Testis (tissue), 5 donors: ENCODE measurements around the gene CCDC89. TPM values are rescaled to one million over a fixed set of nuclear protein-coding genes. Genes with fewer than 3 reads are reported as not detected.

Experiments used
- DNase-seq: peaks from one replicate; pipeline ENCODE4 v3.0.0-alpha.2; 2019
- H3K27ac ChIP-seq, 2 donors: fragments of 200-600 bp; sonication (generic); one replicate each; pipeline ENCODE4 v1.5.1; 2019
- H3K27me3 ChIP-seq: fragments of 200-600 bp; sonication (generic); one replicate; pipeline ENCODE4 v1.5.1; 2019
- H3K36me3 ChIP-seq: fragments of 200-600 bp; sonication (generic); one replicate; pipeline ENCODE4 v1.5.1; 2017; ENCODE audit warnings: low read depth; ENCODE audit errors: missing control alignments
- H3K4me1 ChIP-seq: fragments of 200-600 bp; sonication (generic); one replicate; pipeline ENCODE4 v1.5.1; 2019
- H3K4me3 ChIP-seq, 2 donors: fragments of 200-600 bp; sonication (generic); one replicate each; pipeline ENCODE4 v1.5.1; 2017 to 2019
- H3K9me3 ChIP-seq: fragments of 200-600 bp; sonication (generic); one replicate; pipeline ENCODE4 v1.5.1; 2017
- CTCF ChIP-seq, 3 experiments: fragments of 450-650 bp in 2 of 3; fragments of 200-600 bp in 1 of 3; sonication (generic) in 1 of 3; IDR thresholded peaks; one replicate each; pipeline ENCODE4 v1.5.1; 2016 to 2019; ENCODE audit warnings: antibody characterized with exemption in 3 of 3, mild to moderate bottlenecking in 2 of 3, moderate library complexity in 1 of 3
- POLR2A ChIP-seq: fragments of 450-650 bp; IDR thresholded peaks from one replicate; pipeline ENCODE4 v1.6.1; 2017; ENCODE audit warnings: antibody characterized with exemption, mild to moderate bottlenecking, moderate library complexity
- WGBS, 2 donors: methylation state at CpG; one replicate each; pipeline ENCODE4 v1.1.5; 2018; 5-methylcytosine and 5-hydroxymethylcytosine counted together
- intact Hi-C: fragments of 100-400 bp; cut with DNase I; formaldehyde crosslinking; loops from one replicate; pipeline ENCODE4 v1.15.1; 2023; ENCODE audit warnings: low total_unique reads
- long read RNA-seq, 2 donors: transcript quantifications; one replicate each; lab custom pipeline, GENCODE V29; 2026
- polyA plus RNA-seq: library from polyadenylated mRNA; stranded (reverse); fragments of 350-450 nt; fragmentation: Illumina TruSeq; extraction: RNeasy Lipid Tissue Mini Kit (QIAGEN cat#74804); gene quantifications from one replicate; pipeline ENCODE4 v1.2.3, GENCODE V29; 2014; ENCODE audit warnings: low read depth, low replicate concordance; ENCODE audit not compliant: insufficient read depth
- total RNA-seq, 2 donors: library from RNA; depleted of rRNA; stranded (reverse); fragments of >200 nt; gene quantifications; one replicate each; pipeline ENCODE4 v1.2.3, GENCODE V29; 2016

CCDC89 gene
- 10 to 100 TPM; 27.9 to 43.1 TPM for total RNA-seq
- 75.0 TPM for polyA plus RNA-seq
- long read RNA-seq, donor 1, transcript CCDC89-201 (1 exons, 1,412 nt): major isoform, 6 of 6 reads
- long read RNA-seq, donor 1, partial matches to known transcripts: 0 of 6 reads
- long read RNA-seq, donor 1, other reads (novel, unspliced or antisense): 0 of 6 reads
- long read RNA-seq, donor 2, partial matches to known transcripts: 0 of 2 reads
- long read RNA-seq, donor 2, other reads (novel, unspliced or antisense): 0 of 2 reads

GRCh38 chr11:85685820-85686459 is at the start of gene CCDC89:
Gene CCDC89 (minus strand): TSS chr11:85686195. CDS start chr11:85686130, 65 bp downstream.
- WGBS, 2 donors: 8 to 17% methylated on average over 13 of the region's 13 CpGs
- Histone ChIP-seq H3K4me1 (peaks cover 10% of the 10 kb centered on the region), H3K9me3 (no peaks in the 10 kb centered on the region), H3K36me3 (no peaks in the 10 kb centered on the region), H3K27me3 (no peaks in the 10 kb centered on the region), H3K4me3 (peak within 1 kb of the TSS; percentile 48 to 61), H3K27ac (peak within 1 kb of the TSS; percentile 56 to 82)
- intact Hi-C loops: no loop called here
- peak; percentile 89 for DNase-seq
- TF ChIP-seq CTCF (IDR thresholded peaks at IDR 0.05) (no peak), POLR2A (no peak)

GRCh38 chr11:85732965-85733364 is 47.0 kb upstream of the CCDC89 start:
- H3K4me1 ChIP-seq: no peaks in the 10 kb centered on the region
- H3K27ac ChIP-seq: no peak overlapping the region
- H3K36me3 ChIP-seq: no peaks in the 10 kb centered on the region
- intact Hi-C loops: no loop called here
- H3K9me3 ChIP-seq: no peaks in the 10 kb centered on the region
- H3K4me3 ChIP-seq: no peak overlapping the region
- DNase-seq: no peak
- H3K27me3 ChIP-seq: no peaks in the 10 kb centered on the region
- no peak for TF ChIP-seq POLR2A
- no peak for TF ChIP-seq CTCF (IDR thresholded peaks at IDR 0.05)

- no peaks in the 10 kb centered on the region for H3K27me3 ChIP-seq
- intact Hi-C loops: no loop called here
- no peaks in the 10 kb centered on the region for H3K9me3 ChIP-seq
- H3K4me3 ChIP-seq: no peak overlapping the region
- no peaks in the 10 kb centered on the region for H3K4me1 ChIP-seq
- no peak overlapping the region for H3K27ac ChIP-seq
- TF ChIP-seq POLR2A: no peak
- TF ChIP-seq CTCF (IDR thresholded peaks at IDR 0.05): no peak
- no peaks in the 10 kb centered on the region for H3K36me3 ChIP-seq
- no peak for DNase-seq
- WGBS, 2 donors: 78 to 92% methylated on average over 3 of the region's 3 CpGs
These were observed 40.4 kb upstream of the CCDC89 start for GRCh38 chr11:85726381-85726780.

- 77 to 80% methylated on average over 3 of the region's 3 CpGs for WGBS, 2 donors
- H3K4me3 ChIP-seq: no peak overlapping the region
- H3K27ac ChIP-seq: no peak overlapping the region
- TF ChIP-seq CTCF (IDR thresholded peaks at IDR 0.05) (no peak), POLR2A (no peak)
- no peaks in the 10 kb centered on the region for H3K4me1 ChIP-seq
- DNase-seq: no peak
- no peaks in the 10 kb centered on the region for H3K27me3 ChIP-seq
- intact Hi-C loops: no loop called here
- no peaks in the 10 kb centered on the region for H3K9me3 ChIP-seq
- H3K36me3 ChIP-seq: no peaks in the 10 kb centered on the region
These were observed 39.7 kb upstream of the CCDC89 start for GRCh38 chr11:85725510-85726258.
